ENCODE results near the gene SERAC1.

DNA sequence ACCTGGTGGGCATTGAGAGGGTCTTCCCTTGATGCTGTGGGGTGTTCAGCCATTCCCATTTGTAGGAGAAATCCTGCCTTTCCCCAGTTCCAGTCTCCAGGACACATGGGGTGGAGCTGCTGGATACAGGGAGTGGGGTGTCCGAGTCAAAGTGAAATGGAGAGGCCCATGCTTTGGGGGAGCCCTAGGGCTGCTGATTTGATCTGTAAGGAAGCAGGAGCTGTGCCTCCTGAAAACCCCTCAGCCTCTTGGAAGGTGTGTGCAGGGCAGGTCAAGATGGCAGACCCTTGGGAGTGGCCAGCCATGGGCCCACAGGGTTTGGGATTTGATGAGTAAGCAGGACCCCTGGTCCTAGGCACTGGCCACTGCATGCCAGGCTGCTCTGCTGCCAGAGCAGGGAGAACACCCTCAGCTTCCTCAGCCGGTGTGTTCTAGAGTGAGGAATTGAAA, 82.0 kb downstream of the SERAC1 start:
- TF ChIP-seq GATA2 (IDR thresholded peaks at IDR 0.05; ENCODE audit: low read depth, low read length), result no peak
- no peak for TF ChIP-seq GATA3 (IDR thresholded peaks at IDR 0.05; ENCODE audit: low read depth, low read length)

Data from SH-SY5Y (cell line).